Epidermal melanocyte (primary cell): ENCODE results near the gene RMND5A.

Experiments used
- DNase-seq: peaks from one replicate; pipeline ENCODE4 v3.0.0; 2011; ENCODE audit warnings: low spot score; ENCODE audit not compliant: insufficient read length

The RMND5A gene

GRCh38 chr2:86765310-86765695 is 45.2 kb downstream of the RMND5A start:
- DNase-seq: no peak

GRCh38 chr2:86768189-86768949 is 48.3 kb downstream of the RMND5A start:
- DNase-seq: no peak

GRCh38 chr2:86769838-86770237 is 49.7 kb downstream of the RMND5A start:
- DNase-seq: no peak

- DNase-seq: no peak
Observed at GRCh38 chr2:86770816-86771301, 50.8 kb downstream of the RMND5A start.

- no peak for DNase-seq
Observed at GRCh38 chr2:86772611-86773010, 52.5 kb downstream of the RMND5A start.

GRCh38 chr2:86774862-86775261 is 54.8 kb downstream of the RMND5A start:
- no peak for DNase-seq

GRCh38 chr2:86775338-86775737 is 55.2 kb downstream of the RMND5A start:
- DNase-seq: no peak

- no peak for DNase-seq
Observed at GRCh38 chr2:86776532-86776931, 56.4 kb downstream of the RMND5A start.

GRCh38 chr2:86778957-86779356 is 58.9 kb downstream of the RMND5A start:
- no peak for DNase-seq

GRCh38 chr2:86779971-86780370 is 59.9 kb downstream of the RMND5A start:
- DNase-seq: no peak

- no peak for DNase-seq
Observed at GRCh38 chr2:86781363-86781762, 61.3 kb downstream of the RMND5A start.

GRCh38 chr2:86782748-86783147 is 62.7 kb downstream of the RMND5A start:
- DNase-seq: no peak

GRCh38 chr2:86783615-86784339 is 63.7 kb downstream of the RMND5A start:
- no peak for DNase-seq

- no peak for DNase-seq
Observed at GRCh38 chr2:86785456-86785855, 65.4 kb downstream of the RMND5A start.

- DNase-seq: no peak
Observed at GRCh38 chr2:86786001-86786536, 66.0 kb downstream of the RMND5A start.

GRCh38 chr2:86787736-86788135 is 67.6 kb downstream of the RMND5A start:
- DNase-seq: no peak

GRCh38 chr2:86788165-86788564 is 68.1 kb downstream of the RMND5A start:
- DNase-seq: no peak

- DNase-seq: no peak
Observed at GRCh38 chr2:86788881-86789686, 69.0 kb downstream of the RMND5A start.

GRCh38 chr2:86789687-86790133 is 69.6 kb downstream of the RMND5A start:
- DNase-seq: no peak

GRCh38 chr2:86790134-86790675 is 70.1 kb downstream of the RMND5A start:
- DNase-seq: no peak
